Dermis blood vessel endothelial cell (primary cell): ENCODE data around the gene RAB20. TPM values are rescaled to one million over a fixed set of nuclear protein-coding genes. Genes with fewer than 3 reads are reported as not detected.
"Not testable (repeated sequence)": the region's sequence is repeated elsewhere in the genome, so short reads cannot be mapped to it uniquely, and the experiment has no call there.

ENCODE experiments used
- DNase-seq: peaks from one replicate; pipeline ENCODE4 v3.0.0; 2010
- total RNA-seq: library from RNA; depleted of rRNA; stranded (reverse); fragments of >200 nt; gene quantifications from 2 replicates; pipeline ENCODE4 v1.2.3, GENCODE V29; 2014

The RAB20 gene
- total RNA-seq = 1.3 and 1.5 TPM in 2 replicates

GRCh38 chr13:110561344-110562035 lies at the start of gene RAB20:
Gene RAB20 (minus strand): TSS chr13:110561722. CDS start chr13:110561519, 203 bp downstream.
- DNase-seq = peak; percentile 80

GRCh38 chr13:110610955-110611595 lies 49.6 kb upstream of the RAB20 start:
- no peak for DNase-seq

GRCh38 chr13:110607675-110608224 lies 46.2 kb upstream of the RAB20 start:
- DNase-seq = no peak

DNA sequence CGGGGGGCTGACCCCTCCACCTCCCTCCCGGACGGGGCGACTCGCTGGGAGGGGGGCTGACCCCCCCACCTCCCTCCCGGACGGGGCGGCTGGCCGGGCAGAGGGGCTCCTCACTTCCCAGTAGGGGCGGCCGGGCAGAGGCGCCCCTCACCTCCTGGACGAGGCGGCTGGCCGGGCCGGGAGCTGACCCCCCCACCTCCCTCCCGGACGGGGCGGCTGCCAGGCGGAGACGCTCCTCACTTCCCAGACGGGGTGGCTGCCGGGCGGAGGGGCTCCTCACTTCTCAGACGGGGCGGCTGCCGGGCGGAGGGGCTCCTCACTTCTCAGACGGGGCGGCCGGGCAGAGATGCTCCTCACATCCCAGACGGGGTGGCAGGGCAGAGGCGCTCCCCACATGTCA lies 44.8 kb upstream of the RAB20 start:
- not testable (repeated sequence) for DNase-seq

DNA sequence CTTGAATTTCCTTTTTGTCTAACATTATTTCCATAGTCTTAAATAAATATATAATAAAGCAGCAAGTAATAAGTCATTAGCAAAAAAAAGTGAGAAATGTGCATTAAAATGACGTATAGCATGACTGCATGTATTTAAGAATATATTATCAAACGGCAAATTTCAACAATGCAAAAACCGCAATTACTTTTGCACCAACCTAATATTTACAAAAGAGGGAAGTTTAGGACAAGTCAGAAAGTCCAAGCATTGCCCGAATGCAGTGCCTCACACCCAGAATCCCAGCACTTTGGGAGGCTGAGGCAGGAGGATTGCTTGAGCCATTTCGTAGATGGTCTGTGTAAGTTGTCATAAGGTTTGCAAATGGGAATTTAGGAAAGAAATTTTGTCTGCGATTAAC lies 43.6 kb upstream of the RAB20 start:
- no peak for DNase-seq

- DNase-seq = no peak
Measured at GRCh38 chr13:110600980-110601379, 39.5 kb upstream of the RAB20 start.

GRCh38 chr13:110600261-110600819 lies 38.8 kb upstream of the RAB20 start:
- DNase-seq = no peak

DNA sequence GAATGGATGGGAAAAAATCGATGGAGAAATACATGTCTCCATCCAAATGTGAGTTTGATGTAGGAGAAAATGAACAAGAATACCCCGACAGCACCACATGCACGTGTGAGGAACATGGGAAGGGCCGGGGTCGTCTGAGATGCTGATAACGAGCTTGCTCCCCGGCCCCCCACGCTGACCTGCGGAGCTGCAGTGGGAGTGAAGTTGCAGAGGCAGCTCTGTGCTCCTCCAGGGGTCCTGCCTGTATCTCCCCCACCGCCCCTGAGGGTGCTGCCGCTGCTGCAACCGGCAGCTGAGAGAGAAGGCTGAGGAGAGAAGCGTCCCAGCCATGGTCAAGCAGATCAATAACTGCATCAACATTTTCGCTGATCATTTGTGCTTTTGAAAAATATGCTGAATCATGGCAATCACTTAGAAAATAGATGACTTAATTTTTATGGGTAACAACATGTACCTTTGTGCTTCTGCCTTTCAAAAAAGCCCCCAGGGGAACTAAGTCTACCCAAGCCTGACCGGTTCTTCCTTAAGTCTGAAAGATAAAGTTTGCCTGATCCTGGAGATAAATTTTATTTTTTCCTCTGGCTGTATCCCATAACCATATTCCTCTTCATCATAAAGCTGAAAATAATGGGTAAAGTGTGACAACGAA lies 35.6 kb upstream of the RAB20 start:
- no peak for DNase-seq

DNA sequence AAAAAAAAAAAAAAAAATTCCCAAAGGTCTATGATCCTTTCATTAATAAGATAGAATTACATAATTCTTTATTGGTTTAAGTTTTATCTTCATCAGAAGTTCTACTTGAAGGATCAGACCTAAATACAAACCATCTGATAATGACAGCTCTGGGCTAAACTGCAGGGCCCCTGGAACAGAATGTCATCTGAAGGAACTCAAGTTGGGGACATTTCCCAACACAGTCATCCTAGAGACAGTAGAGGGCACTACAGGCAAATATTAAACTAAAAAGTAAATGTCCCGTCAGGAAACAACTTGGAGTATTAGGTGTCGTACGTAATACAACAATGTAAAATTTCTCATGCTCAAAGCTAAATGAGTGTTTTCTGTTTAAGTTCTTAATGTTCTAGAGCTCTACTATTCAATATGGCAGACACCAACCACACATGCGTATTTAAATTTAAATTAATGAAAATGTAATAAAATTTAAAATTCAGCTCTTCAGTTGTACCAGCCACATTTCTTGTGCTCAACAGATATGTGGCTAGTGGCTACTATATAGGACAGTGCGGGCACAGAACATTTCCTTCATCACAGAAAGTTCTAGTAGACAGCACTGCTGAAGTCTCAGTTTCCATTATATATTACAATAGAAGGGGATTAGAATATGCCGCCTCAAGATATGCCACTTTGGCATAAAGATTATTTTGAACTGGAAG lies 32.1 kb upstream of the RAB20 start:
- peak; percentile 78 for DNase-seq

DNA sequence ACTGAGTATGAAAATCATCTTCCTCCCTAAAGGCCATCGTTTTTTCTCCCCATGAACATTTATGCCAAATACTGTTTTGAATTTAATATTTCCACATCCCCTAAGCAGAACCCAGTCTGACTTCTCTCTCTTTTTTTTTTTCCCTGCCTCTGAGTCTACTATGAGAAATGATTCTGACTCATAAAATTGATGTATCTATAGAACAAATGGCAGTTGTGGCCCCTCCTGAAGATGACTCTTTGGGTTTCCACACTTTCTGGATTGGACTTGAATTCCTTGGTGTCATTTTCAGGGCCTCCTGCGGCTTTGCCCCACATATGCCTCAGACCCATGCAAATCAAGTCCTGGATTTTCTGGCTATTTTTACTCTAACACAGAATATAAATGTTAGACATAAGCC lies 31.1 kb upstream of the RAB20 start:
- no peak for DNase-seq

- DNase-seq = no peak
Measured at GRCh38 chr13:110590577-110590976, 29.1 kb upstream of the RAB20 start.

GRCh38 chr13:110589793-110590390 lies 28.4 kb upstream of the RAB20 start:
- DNase-seq = no peak

DNA sequence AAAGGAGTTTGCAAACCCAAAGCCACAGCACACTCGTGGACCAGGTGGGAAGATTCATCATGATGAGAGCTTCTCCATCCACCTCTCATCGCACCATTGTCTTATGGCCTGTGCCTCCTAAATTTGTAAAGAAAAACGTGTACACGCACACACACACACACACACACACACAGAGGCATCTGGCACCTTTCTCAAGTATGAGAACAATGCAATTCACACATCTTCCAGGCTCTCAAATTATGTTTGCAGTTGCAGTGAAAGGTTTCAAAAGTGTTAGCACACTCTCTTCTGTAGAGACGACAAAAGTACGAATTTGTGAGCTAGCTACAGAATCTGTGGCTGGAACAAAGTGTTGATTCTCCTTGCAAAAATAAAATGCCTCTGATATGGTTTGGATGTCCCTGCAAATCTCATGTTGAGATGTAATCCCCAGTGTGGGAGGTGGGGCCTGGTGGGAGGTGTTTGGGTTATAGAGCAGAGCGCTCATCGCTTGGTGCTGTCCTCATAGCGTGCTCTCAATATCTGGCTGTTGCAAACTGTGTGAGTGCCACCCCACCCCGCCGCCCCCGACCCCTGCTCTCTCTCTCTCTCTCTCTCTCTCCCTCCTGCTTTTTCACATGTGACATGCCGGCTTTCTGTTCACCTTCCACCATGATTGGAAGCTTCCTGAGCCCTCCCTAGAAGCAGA lies 21.8 kb upstream of the RAB20 start:
- DNase-seq = no peak

GRCh38 chr13:110582421-110582954 lies 21.0 kb upstream of the RAB20 start:
- no peak for DNase-seq

- DNase-seq = no peak
Measured at GRCh38 chr13:110581506-110582185, 20.1 kb upstream of the RAB20 start.

GRCh38 chr13:110580800-110581199 lies 19.3 kb upstream of the RAB20 start:
- DNase-seq = no peak

GRCh38 chr13:110578363-110578762 lies 16.8 kb upstream of the RAB20 start:
- DNase-seq = no peak

- DNase-seq = no peak
Measured at GRCh38 chr13:110576736-110577476, 15.4 kb upstream of the RAB20 start.

GRCh38 chr13:110576070-110576394 lies 14.5 kb upstream of the RAB20 start:
- no peak for DNase-seq
